PC-3 (cell line): ENCODE measurements around the gene UGGT1. TPM values are rescaled to one million over a fixed set of nuclear protein-coding genes. Genes with fewer than 3 reads are reported as not detected.

Experiments
- ATAC-seq: fragments of 200-7000 bp; cut with Tn5 transposase; 2 replicates; pipeline ENCODE4 v1.9.1; 2020; ENCODE audit warnings: mild to moderate bottlenecking, moderate library complexity
- BruUV-seq: library from RNA; stranded (reverse); fragments of 400-500 nt; replicated peaks from 2 replicates; lab custom pipeline; 2021; lab: Mats Ljungman, UMichigan
- CTCF ChIA-PET: fragments of 300-600 bp; sonication (Branson Sonifier 250); formaldehyde crosslinking; loops from one replicate; lab custom pipeline; 2022; ENCODE audit warnings: antibody characterized with exemption; lab: Charles Lee
- POLR2A ChIA-PET: fragments of 300-600 bp; sonication (Branson Sonifier 250); formaldehyde crosslinking; loops from one replicate; lab custom pipeline; 2022; ENCODE audit warnings: antibody characterized with exemption; ENCODE audit not compliant: unreplicated experiment; lab: Charles Lee
- DNase-seq: peaks from one replicate; pipeline ENCODE4 v3.0.0-alpha.2; 2015
- H2AFZ ChIP-seq: fragments of 300-600 bp; sonication (generic); 2 replicates; pipeline ENCODE4 v1.6.0; 2016; ENCODE audit warnings: antibody characterized with exemption, low read length
- H3F3A ChIP-seq: fragments of 300-600 bp; sonication (generic); one replicate; pipeline ENCODE4 v1.6.0; 2017; ENCODE audit warnings: antibody characterized with exemption, low read length, control low read depth, mild to moderate bottlenecking; ENCODE audit not compliant: unreplicated experiment
- H3K27ac ChIP-seq: fragments of 300-600 bp; sonication (generic); 2 replicates; pipeline ENCODE4 v1.5.1; 2016; ENCODE audit warnings: mild to moderate bottlenecking, low read length
- H3K27me3 ChIP-seq: fragments of 300-600 bp; sonication (generic); 2 replicates; pipeline ENCODE4 v1.6.1; 2016; ENCODE audit warnings: low read length, mixed read lengths
- H3K36me3 ChIP-seq: fragments of 300-600 bp; sonication (generic); 2 replicates; pipeline ENCODE4 v1.6.1; 2016; ENCODE audit warnings: low read depth, mixed run types, low read length, mixed read lengths
- H3K4me1 ChIP-seq: fragments of 300-600 bp; sonication (generic); 2 replicates; pipeline ENCODE4 v1.5.1; 2016; ENCODE audit warnings: low read length; ENCODE audit not compliant: insufficient read depth
- H3K4me2 ChIP-seq: fragments of 300-600 bp; sonication (generic); 2 replicates; pipeline ENCODE4 v1.6.0; 2016; ENCODE audit warnings: low read length
- H3K4me3 ChIP-seq: fragments of 300-600 bp; sonication (generic); 2 replicates; pipeline ENCODE4 v1.5.1; 2016; ENCODE audit warnings: mild to moderate bottlenecking, low read length, mixed read lengths
- H3K79me2 ChIP-seq: fragments of 300-600 bp; sonication (generic); 2 replicates; pipeline ENCODE4 v1.6.1; 2017; ENCODE audit warnings: low read length, mixed read lengths
- H3K9ac ChIP-seq: fragments of 300-600 bp; sonication (generic); 2 replicates; pipeline ENCODE4 v1.6.0; 2016; ENCODE audit warnings: mild to moderate bottlenecking, low read length
- H3K9me2 ChIP-seq: fragments of 300-600 bp; sonication (generic); replicated peaks from 2 replicates; pipeline ENCODE4 v1.6.1; 2016; ENCODE audit warnings: mixed run types, low read length, mixed read lengths
- H3K9me3 ChIP-seq: fragments of 300-600 bp; sonication (generic); 2 replicates; pipeline ENCODE4 v1.6.1; 2016; ENCODE audit warnings: low read length, mixed read lengths
- H4K20me1 ChIP-seq: fragments of 300-600 bp; sonication (generic); 2 replicates; pipeline ENCODE4 v1.6.1; 2016; ENCODE audit warnings: low read length, mixed read lengths
- CTCF ChIP-seq: fragments of 300-600 bp; sonication (generic); conservative IDR thresholded peaks from 2 replicates; pipeline ENCODE4 v1.5.1; 2017; ENCODE audit warnings: antibody characterized with exemption, low read depth, mild to moderate bottlenecking, low read length
- EZH2 ChIP-seq: fragments of 300-600 bp; sonication (generic); IDR thresholded peaks from one replicate; pipeline ENCODE4 v1.6.1; 2017; ENCODE audit warnings: antibody characterized with exemption, mild to moderate bottlenecking, low read length; ENCODE audit not compliant: unreplicated experiment
- EZH2phosphoT487 ChIP-seq: fragments of 300-600 bp; sonication (generic); IDR thresholded peaks from 2 replicates; pipeline ENCODE4 v1.6.1; 2018; ENCODE audit warnings: mild to moderate bottlenecking, antibody characterized with exemption, low read length, borderline replicate concordance
- intact Hi-C: fragments of 100-400 bp; cut with micrococcal nuclease; formaldehyde crosslinking; loops from 2 replicates; pipeline ENCODE4 v1.9.0; 2023
- total RNA-seq: library from RNA; depleted of rRNA; stranded (reverse); fragments of >200 nt; gene quantifications from 2 replicates; pipeline ENCODE4 v1.2.3, GENCODE V29; 2014

The UGGT1 gene
- total RNA-seq, 1 experiment from 2014 or later: 59.9 TPM

DNA sequence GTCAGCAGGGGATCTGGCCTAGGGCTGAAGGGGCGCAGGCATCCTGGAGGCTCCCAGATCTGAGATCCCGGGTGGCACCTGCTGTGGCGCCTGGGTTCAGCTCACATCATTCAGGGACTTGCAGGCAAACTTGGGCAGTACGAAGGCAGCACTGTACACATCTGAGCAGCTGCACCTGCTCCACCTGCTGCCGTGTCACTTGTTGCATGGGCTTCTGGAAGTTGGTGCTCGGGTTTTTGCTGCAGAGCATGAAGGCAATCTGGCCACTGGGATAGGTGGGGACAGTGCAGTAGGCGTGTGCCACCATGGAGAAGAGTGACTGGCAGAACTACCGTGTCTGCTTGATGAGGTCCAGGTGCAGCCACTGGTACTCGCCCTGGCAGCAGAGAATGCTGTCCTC lies 48.6 kb downstream of the UGGT1 start:
- Histone ChIP-seq H3K4me2 (no peak overlapping the region), H3K27ac (no peak overlapping the region), H3K36me3 (peaks cover 48% of the 10 kb centered on the region), H3K4me3 (no peak overlapping the region), H3K79me2 (no peaks in the 10 kb centered on the region), H2AFZ (no peak overlapping the region), H4K20me1 (no peaks in the 10 kb centered on the region), H3K9ac (no peak overlapping the region), H3K4me1 (no peaks in the 10 kb centered on the region), H3K9me3 (no peaks in the 10 kb centered on the region), H3K27me3 (no peaks in the 10 kb centered on the region), H3F3A (no peaks in the 10 kb centered on the region), H3K9me2 (no peaks in the 10 kb centered on the region)
- no TSS peak for BruUV-seq
- ATAC-seq (no peak), DNase-seq (no peak)
- intact Hi-C loops: no loop called here
- CTCF ChIA-PET: no interaction called here
- no peak for TF ChIP-seq EZH2phosphoT487
- POLR2A ChIA-PET: no interaction called here

DNA sequence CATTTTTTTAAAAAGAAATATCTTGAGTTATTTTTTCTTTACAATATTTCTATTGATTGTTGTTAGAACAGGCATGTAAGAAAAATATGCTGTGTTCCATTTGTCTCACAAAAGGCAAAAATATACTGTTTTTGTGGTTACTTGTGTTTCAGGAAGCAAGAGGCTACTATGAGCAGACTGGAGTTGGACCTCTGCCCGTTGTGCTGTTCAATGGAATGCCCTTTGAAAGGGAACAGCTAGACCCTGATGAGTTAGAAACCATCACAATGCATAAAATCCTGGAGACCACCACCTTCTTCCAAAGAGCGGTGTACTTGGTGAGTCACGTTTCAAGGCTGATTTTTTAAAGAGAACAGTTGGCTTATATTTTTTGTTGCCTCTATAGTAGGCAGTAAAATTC lies 54.7 kb downstream of the UGGT1 start:
- DNase-seq (no peak), ATAC-seq (no peak)
- Histone ChIP-seq H3K4me2 (no peak overlapping the region), H3K4me3 (no peak overlapping the region), H3K27me3 (no peaks in the 10 kb centered on the region), H3K36me3 (peaks cover 31% of the 10 kb centered on the region; the same call in 1 of the 2 replicates), H2AFZ (no peak overlapping the region), H3K4me1 (no peaks in the 10 kb centered on the region), H3K9ac (no peak overlapping the region), H3F3A (no peaks in the 10 kb centered on the region), H3K9me3 (no peaks in the 10 kb centered on the region), H3K9me2 (no peaks in the 10 kb centered on the region), H3K27ac (no peak overlapping the region), H4K20me1 (no peaks in the 10 kb centered on the region), H3K79me2 (no peaks in the 10 kb centered on the region)
- TF ChIP-seq EZH2 (no peak), EZH2phosphoT487 (no peak), CTCF (no peak)
- intact Hi-C loops: no loop called here
- ChIA-PET CTCF (no interaction called here), POLR2A (no interaction called here)
- BruUV-seq: no TSS peak

DNA sequence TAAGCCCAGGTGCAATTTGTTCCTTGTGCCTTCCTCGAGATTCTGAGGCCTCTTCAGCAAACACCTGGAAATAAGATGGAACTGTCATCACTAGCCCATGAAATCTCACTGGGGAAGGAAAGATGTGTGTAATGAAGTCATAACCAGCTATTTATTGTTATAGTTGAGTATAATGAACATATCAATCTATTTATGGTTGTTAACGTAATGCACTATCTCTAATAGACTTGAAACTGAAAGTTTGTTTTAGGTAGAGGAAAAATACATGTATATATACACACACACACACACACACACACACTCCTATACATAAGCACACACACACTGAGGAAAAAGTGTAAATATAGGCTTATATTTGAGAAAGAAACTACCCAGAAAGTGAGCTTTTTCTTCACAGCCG lies 62.8 kb downstream of the UGGT1 start:
- DNase-seq: no peak
- no peak overlapping the region for H3K27ac ChIP-seq
- no peaks in the 10 kb centered on the region for H3K79me2 ChIP-seq
- intact Hi-C loops: no loop called here
- ATAC-seq: no peak
- no peak overlapping the region for H3K9ac ChIP-seq
- H3K9me3 ChIP-seq: no peaks in the 10 kb centered on the region
- POLR2A ChIA-PET: no interaction called here
- no peaks in the 10 kb centered on the region for H3F3A ChIP-seq
- TF ChIP-seq EZH2 (no peak), EZH2phosphoT487 (no peak), CTCF (no peak)
- peaks cover 36% of the 10 kb centered on the region for H3K36me3 ChIP-seq
- H3K27me3 ChIP-seq: no peaks in the 10 kb centered on the region
- H3K4me2 ChIP-seq: no peak overlapping the region
- H3K4me1 ChIP-seq: no peaks in the 10 kb centered on the region
- H4K20me1 ChIP-seq: no peaks in the 10 kb centered on the region
- H2AFZ ChIP-seq: no peak overlapping the region
- H3K9me2 ChIP-seq: no peaks in the 10 kb centered on the region
- no peak overlapping the region for H3K4me3 ChIP-seq
- BruUV-seq: no TSS peak
- CTCF ChIA-PET: no interaction called here
